HG03460 (cell line): ENCODE results near the gene TNNI3K.
A peak's percentile ranks its signal among the peaks of the same experiment; 100 is the strongest.

ENCODE experiments used
- ATAC-seq: cut with Tn5 transposase; IDR thresholded peaks from one replicate; pipeline ENCODE4 v1.9.1; 2021; ENCODE audit not compliant: unreplicated experiment

The TNNI3K gene

DNA sequence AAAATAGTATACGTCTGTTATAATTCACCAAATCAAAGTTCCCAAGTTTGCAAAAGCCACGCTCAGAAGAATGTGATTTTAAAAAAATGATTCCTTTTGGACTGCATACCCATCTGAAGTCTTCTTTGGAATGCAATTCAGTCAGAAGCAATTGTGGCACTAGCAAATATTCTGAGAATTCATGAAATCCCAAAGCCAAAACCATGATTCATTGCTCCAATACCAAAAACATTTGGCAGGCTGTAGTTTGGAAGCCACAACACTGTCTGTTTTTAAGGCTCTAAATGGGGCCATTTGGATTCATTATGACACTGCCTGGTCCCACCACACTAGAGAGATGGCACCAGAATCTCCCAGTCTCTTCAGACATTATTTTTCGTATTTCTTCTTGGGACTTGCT, 299.1 kb downstream of the TNNI3K start:
- no peak for ATAC-seq

DNA sequence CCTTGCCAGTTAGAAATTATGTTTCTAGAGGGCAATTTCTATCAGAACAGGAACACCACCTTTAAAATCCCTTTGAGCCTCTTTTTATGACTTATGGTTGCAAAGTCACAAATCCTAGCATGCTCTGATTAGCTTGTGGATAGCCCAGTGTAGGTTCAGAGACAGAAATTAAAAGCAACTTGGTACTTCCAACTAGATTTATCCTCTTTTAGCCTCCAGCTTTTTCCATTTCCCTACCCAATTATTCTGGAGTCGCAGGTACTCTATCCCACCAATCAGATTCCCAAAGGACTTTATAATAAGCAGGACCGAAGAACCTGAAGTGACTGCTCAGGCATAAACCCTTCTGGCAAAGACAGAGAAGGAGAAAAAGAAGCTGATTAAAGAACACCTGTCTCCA, 310.6 kb downstream of the TNNI3K start:
- no peak for ATAC-seq

- ATAC-seq, result no peak
Measured at GRCh38 chr1:74548961-74549750, 314.0 kb downstream of the TNNI3K start.

DNA sequence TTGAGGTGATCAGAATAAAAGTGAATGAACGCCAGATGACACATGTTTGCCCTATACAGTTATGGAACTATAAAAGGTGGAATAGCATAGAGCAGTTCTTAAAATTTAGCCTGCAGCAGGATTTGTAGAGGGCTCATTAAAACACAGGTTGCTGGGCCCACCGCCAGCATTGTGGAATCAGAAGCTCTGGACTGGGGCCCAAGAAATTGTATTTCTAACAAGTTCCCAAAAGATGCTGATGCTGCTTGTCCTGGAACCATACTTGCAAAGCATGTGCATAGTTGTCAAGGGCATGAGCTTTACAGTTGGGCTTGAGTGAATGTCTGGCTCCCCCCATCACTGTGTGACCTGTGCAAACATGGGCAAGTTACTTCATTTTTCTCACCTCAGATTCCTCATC, 314.7 kb downstream of the TNNI3K start:
- ATAC-seq, result no peak

DNA sequence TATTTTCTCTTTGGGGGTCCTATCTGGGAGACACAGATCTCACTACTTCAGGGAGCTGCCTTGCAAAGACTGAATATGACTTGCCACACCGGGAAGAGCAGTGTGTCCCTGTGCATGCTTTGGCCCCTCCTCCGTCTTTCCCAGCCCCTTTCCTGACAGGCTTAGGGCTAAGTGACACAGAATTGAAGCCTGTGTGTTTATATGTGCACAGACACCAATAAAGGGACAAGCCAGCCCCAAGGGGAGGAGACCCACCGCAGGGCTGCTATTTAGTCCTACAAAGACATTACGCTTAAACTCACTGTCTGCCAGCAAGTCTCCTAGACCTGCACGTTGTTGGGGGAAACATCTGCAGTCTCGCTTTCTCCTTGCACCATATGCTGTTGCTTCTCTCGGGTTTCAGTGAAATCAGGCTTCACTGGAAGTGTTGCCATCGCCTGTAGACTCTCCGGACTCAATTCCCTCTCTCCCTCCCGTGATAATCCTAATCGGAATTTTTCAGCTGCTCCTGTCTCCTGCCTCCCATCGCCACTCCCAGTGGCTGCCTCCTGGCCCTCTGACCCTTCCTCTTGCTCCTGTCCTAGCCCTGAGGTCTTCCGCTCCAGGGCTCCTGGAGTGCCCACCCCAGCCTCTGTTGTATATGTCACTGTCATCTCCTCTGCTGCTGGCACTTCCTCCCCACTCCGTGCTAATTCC, 335.8 kb downstream of the TNNI3K start:
- no peak for ATAC-seq

DNA sequence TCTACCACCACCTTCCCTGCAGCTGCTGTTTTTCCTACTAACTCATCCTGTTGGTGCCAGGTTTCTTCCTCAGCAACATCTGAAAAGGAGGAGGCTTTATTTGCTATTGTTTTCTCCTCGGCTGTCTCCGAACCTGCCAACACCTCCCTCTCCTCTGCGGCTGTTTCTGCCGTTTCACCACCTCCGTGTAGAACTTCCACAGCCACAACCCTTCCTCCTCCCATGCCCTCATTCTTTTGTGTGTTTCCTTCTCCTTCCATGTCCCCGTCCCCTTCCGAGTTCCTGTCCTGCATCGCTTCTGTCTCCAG, 336.3 kb downstream of the TNNI3K start:
- ATAC-seq, result no peak

GRCh38 chr1:74571891-74572290, 336.7 kb downstream of the TNNI3K start:
- ATAC-seq, result no peak

- ATAC-seq, result no peak
Measured at GRCh38 chr1:74578101-74578500, 342.9 kb downstream of the TNNI3K start.

DNA sequence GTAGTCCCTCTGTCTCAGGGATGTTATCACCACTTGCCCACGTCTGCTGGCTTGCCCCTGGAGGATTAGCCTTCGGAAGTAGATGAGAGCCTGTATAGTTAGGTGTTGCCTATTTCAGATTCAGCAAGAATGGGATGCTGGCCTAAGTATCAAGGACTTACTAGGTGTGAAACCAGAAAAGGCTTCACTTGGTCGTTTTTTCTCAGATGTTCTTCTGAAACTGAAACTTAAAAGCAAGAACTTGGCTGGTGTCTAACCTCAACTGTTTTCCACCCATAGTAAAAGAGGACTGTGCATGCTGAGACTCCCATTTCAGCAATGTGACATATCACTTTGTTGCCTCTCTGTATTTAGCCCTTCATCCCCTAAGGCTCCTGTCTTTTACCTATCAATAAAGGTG, 344.2 kb downstream of the TNNI3K start:
- peak; percentile 99 for ATAC-seq

GRCh38 chr1:74583397-74583796, 348.2 kb downstream of the TNNI3K start:
- no peak for ATAC-seq

- no peak for ATAC-seq
Measured at GRCh38 chr1:74584185-74584584, 349.0 kb downstream of the TNNI3K start.

- ATAC-seq, result no peak
Measured at GRCh38 chr1:74586253-74586897, 351.2 kb downstream of the TNNI3K start.

DNA sequence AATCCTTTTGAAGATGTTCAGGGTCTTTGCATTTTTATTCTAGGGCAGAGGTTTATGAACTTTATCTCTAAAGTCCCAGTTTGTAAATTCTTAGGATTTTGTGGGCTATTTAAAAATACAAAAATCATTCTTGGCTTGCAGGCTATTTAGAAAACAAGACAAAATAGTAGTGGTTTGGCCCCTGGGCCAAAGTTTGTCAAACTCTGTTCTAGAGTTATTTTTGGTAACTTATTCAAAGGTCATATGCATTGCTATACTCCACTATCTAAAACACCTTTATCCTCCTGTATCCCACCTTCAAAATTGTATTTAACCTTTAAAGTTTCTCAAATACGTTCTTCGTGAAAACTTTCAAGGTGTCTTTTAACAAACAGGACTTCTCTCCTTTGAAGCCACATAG, 352.7 kb downstream of the TNNI3K start:
- ATAC-seq, result no peak

DNA sequence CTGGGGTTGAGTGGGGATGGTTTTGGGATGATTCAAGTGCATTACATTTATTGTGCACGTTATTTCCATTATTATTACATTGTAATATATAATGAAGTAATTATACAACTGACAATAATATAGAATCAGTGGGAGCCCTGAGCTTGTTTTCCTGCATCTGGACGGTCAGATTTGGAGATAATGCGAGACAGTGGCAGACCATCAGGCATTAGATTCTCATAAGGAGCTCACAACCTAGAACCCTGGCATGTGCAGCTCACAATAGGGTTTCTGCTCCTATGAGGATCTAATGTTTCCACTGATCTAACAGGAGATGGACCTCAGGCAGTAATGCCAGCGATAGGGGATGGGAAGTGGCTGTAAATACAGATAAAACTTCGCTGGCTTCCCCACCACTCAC, 355.1 kb downstream of the TNNI3K start:
- ATAC-seq, result no peak

- ATAC-seq, result no peak
Measured at GRCh38 chr1:74591949-74592348, 356.8 kb downstream of the TNNI3K start.

GRCh38 chr1:74592580-74593355, 357.6 kb downstream of the TNNI3K start:
- ATAC-seq, result no peak
